Forelimb muscle (tissue), 1 donor: ENCODE results near the gene BEST4. TPM values are rescaled to one million over a fixed set of nuclear protein-coding genes. Genes with fewer than 3 reads are reported as not detected.
"Not testable (repeated sequence)": the region's sequence is repeated elsewhere in the genome, so short reads cannot be mapped to it uniquely, and the experiment has no call there.

Source experiments
- DNase-seq: peaks from one replicate; pipeline ENCODE4 v3.0.0-alpha.2; 2013; ENCODE audit warnings: low read depth
- polyA plus RNA-seq: library from polyadenylated mRNA; unstranded; fragments of 120-200 nt; gene quantifications from one replicate; pipeline ENCODE4 v1.2.1, GENCODE V29; 2013; ENCODE audit not compliant: insufficient read length

The BEST4 gene
- polyA plus RNA-seq, 1 donor, result 0.27 TPM

DNA sequence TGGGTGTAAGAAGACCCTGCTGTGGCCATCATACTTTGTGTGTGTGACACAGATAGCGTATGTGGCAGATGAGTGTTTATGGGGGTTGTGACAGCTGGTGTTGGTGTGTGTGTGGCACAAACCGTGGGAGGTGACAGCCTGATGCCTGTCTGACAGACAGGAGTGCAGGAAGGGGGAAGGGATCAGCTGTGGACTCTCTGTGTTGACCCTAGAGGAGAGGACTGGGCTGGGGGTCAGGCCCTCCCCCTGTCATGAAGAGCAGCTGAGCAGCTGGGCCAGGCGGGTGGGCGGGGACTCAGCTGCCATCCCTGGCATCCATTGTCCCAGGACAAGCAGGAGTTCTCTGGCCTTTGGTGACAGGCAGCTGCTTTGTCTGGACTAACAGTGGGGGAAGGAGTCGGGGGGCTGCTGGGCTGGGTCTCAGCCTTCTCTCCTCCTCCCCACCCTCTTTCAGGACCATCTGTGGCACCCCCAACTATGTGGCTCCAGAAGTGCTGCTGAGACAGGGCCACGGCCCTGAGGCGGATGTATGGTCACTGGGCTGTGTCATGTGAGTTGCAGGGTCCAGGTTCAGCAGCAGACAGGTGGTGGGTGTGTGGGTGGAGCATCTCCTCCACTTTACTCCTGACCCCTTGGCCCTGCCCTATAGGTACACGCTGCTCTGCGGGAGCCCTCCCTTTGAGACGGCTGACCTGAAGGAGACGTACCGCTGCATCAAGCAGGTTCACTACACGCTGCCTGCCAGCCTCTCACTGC lies 14.5 kb upstream of the BEST4 start:
- no peak for DNase-seq

DNA sequence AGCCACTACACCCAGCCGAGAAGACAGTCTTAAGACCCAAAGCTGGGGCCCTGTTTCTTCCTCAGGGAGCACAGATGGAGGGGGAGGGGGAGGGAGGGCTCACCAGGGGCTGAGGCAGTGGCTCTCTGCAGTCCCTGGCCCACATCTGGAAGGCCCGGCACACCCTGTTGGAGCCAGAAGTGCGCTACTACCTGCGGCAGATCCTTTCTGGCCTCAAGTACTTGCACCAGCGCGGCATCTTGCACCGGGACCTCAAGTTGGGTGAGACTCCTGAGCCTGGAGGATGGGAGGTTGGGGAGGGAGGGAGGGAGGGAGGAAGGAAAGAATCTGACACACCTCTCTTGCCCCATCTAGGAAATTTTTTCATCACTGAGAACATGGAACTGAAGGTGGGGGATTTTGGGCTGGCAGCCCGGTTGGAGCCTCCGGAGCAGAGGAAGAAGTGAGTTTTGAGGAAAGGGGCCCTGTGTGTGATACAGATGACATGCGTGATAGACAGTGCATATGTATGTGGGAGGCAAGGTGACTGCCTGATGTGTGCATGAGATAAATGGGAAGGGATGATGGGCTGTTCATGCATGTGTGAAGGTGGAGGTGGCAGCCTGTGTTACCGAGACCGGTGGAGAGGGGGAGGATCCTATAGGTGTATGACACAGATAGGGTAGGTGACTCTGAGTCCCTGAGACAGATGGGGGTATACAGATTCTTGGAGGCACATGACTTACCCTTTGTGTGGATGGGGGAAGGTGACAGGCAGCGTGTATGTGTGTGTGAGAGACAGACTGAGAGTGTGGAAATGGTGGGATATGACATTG lies 13.7 kb upstream of the BEST4 start:
- DNase-seq, result no peak

DNA sequence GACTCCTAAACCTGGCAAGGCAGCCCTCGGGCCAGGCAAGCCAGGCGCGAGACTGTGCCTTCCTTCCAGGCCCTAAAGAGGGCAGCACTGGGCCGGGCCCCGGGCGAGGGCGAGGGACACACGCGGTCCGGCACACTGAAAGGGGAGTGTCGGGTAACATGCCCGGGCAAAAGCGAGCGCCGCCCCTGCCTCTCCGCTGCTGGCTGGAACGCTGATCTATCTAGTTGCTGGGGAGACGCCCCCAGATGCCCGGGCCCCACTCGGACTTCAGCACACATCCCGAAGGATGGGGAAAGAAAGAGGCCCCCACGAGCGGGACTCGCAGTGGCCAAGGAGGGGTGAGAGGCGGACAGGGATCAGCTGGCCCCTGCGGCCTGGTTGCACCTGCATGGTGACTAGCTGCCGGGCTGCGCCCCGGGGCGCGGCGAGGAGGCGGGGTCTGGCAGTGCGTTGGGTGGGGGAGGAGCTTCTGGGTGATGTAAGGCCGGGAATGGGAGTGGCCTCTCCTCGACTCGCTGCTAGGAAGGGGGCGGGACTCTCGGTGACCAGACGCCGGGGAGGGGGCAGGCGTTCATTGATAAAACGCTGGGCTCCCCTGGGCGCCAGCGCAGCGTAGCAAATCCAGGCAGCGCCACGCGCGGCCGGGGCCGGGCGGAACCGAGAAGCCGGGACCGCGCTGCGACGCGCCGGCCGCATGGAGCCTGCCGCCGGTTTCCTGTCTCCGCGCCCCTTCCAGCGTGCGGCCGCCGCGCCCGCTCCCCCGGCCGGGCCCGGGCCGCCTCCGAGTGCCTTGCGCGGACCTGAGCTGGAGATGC lies 12.0 kb upstream of the BEST4 start, which contains the start of gene PLK3:
PLK3 (plus strand) TSS at position 608 of the 815 bp plus-strand sequence; CDS start at position 695, 87 bp downstream.
- peak; percentile 89 for DNase-seq

DNA sequence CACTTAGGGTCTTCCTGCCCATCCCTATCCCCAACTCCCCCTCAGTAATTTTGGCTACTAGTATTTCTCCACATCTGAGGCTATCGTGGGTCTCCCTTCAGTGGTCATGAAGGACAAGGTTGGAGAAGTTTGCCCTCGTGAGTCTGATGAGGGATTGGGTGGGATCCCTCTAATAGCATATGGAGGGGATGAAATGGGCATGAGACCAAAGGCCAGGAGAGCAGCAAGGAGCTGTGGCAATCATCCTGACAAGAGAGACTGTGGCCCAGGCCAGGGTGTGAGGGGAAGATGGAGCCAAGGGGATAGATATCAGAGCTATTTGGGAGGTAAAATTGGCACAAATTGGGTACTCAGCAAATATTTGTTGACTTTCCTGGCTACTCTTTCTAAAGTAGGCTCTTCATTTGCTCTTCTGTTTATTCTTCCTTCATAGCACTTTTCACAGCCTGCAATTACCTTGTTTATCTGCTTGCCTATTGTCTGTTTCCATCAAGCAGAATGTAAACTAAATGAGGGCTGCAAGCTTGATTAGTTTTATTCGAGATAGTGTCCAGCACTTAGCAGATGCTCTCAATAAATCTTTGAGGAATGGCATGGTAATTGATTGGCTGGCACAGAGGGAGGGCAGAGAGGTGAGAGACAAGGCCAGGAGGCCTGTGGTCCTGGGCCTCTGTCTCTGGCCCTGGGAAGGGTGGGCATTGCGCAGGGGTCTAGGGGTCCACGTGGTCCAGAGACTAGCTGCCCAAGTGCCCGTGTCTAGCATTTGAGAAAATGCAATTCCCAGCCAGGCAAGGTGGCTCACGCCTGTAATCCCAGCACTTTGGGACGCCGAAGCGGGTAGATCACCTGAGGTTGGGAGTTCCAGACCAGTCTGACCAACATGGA lies 10.8 kb upstream of the BEST4 start:
- no peak for DNase-seq

DNA sequence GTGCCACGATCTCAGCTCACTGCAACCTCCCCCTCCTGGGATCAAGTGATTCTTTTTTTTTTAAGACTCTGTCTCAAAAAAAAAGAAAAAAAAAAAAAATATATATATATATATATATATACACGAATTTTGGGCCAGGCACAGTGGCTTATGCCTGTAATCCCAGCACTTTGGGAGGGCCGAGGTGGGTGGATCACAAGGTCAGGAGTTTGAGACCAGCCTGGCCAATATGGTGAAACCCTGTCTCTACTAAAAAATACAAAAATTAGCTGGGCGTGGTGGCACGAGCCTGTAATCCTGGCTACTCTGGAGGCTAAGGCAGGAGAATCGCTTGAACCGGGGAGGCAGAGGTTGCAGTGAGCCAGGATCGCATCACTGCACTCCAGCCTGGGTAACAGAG lies 9.9 kb upstream of the BEST4 start:
- DNase-seq, result not testable (repeated sequence)

DNA sequence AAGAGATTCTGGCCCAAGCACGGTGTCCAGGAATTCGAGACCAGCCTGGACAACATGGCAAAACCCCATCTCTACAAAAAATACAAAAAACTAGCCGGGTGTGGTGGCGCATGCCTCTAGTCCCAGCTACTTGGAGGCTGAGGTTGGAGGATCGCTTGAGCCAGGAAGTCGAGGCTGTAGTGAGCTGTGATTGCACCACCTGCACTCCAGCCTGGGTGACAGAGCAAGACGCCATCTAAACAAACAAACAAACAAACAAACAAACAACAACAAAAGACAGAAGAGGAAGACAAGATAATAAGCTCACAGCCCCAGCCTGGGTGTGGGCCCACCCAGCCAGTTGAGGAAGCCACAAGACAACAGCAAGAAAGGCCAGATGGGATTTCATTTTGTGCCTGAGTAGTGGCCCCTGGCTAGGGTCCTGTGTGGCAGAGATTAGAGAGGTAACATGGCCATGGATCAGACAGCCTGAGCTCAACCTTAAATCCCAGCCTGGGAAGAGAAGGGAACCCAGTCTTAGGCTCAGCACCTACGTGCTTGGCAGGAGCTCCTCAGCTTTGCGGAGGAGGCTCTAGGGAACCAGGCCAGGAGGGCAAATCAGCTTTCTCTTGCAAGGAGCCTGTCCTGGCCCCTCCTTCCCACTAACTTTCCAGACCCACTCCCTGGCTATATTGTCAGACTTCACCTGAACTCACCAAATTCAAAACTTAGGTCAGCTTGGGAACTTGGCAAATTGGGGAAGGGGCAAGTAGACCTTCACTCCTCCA lies 4.9 kb upstream of the BEST4 start:
- DNase-seq, result no peak

DNA sequence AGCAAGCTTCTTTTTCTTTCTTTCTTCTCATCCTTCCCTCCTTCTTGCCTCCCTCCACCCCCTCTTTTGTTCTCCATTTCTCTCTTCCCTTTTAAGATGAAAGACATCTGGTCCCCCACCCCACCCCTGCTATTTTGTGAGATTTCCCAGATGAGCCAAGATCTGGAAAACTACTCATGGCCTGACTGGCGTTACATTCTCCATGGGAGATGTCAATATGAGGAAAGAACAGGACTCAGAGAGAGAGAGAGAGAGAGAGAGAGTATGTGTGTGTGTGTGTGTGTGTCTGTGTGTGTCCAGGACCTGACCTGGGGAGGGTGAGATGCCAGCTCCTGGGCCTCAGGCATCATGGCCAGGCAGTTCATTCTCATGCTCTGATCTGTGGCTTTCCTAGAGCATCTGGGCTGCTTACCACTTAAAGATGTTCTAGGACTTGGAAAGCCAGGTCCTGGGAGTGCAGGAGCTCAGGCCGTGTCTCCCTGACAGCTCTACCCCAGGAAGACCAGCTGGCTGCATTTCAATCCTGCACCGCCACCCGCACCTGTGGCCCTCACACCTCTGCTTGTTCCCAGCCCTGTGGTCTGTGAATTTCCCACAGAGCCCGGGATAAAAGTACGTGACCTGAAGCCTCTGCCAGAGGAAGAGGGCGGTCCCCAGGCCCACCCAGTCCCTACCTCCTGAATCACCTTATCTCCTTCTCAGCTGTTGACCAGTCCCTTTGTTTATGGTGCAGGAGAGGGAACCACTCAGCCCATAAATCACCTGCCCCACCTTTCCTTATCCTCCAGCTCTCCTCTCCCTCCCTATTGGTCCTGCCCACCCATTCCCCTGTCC lies 3.2 kb upstream of the BEST4 start:
- DNase-seq, result no peak

DNA sequence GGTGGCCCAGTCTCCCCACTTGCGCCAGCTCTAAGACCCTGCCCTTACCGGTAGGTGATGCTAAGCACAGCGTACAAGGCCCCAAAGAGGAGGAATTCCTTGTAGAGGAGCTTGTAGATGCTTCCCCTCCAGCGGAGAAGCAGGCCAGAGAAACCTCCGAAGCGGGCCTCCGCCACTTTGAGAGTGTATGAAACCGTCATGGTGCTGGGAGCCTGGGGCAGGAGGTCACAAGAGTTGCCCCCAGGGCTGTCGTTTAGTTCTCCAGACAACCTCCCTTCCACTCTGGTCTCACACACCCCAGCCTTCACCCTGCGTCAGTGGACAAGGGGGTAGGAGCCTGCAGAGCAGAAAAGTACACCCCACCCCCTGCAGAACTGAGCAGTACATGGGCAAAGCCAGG lies 464 bp downstream of the BEST4 start:
- no peak for DNase-seq

DNA sequence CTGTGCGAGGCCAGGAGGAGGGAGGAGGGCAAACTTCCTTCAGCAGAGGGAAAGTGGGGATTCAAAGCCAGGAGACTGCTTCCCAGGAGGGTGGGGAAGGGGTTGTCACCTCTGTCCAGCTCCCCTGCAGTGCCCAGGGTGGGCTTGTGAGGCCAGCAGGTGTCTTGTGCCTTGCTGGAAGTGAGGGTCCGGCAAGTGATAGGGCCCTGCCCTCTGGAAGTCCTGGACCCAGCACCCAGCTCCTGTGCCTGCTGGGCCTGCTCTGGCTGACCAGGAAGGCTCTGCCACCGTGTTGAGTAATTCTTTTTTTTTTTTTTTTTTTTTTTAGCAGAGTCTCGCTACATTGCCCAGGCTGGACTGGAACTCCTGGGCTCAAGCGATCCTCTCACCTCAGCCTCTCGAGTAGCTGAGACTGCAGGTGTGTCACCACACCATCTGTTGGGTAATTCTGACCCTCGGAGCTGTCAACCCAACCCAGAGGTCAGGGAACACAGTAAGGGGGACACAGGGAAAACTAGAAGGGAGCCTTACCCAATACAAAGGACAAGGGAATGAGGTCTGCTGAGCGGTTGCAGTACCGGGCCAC lies 1.0 kb downstream of the BEST4 start:
- DNase-seq, result no peak

DNA sequence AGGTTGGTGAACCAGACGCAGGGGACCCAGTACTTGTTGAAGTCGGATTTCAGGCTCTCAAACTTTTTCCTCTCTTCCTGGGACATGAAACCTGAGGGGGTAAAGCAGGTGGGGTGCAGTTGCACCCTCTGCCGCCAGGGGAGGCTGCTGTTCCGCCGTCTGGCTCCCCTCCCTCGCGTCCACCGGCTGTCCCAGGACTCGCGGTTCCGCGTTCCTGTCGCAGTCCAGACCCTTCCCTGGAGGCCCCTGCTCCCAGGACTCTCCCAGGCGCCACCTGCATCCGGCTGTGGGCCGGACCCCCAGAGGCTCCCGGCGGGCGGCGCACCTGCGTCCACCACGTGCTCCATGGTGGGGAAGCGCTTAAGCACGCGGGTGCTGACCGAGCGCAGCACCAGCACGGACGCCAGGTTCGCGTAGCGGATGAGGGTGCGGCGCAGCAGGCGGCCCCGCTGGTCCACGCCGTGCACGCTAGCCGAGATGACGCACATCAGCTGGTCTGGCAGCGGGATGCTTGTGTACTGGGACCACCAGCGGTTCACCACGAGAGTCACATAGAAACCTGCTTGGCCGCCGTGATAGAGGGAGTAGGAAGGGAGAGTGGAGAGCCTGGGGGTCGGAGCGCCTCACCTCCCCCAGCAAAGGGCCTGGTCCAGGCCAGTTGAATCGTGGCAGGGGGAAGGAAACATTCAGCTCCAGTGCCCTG lies 1.7 kb downstream of the BEST4 start:
- no peak for DNase-seq

DNA sequence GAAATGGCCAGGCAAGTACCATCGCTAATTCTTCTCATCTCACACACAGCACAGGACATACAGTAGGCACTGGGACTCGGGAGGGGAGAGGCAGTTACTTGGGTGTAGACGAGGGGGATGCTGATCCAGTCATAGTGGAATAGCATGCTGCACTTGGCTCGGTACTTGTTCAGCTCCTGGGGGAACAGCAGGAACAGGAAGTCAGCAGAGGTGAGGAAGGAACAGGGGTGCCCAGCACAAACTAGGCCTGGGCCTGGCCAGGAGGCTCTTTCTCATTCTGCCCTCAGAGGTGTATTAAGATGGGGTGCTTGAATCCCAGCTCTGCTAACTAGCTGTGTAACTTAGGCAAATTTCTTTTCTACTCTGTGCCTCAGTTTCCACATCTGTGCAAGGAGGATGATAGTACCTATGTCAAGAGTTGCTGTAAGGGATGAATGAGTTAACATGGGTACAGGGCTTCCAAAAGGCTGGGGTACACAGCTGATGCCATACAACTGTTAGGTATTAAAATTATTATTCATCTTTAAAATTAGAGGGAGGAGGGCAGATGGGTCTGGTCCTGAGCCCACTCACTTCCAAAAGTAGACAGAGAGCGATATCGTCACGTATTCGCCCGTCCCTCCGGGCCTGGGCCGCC lies 2.4 kb downstream of the BEST4 start:
- no peak for DNase-seq

DNA sequence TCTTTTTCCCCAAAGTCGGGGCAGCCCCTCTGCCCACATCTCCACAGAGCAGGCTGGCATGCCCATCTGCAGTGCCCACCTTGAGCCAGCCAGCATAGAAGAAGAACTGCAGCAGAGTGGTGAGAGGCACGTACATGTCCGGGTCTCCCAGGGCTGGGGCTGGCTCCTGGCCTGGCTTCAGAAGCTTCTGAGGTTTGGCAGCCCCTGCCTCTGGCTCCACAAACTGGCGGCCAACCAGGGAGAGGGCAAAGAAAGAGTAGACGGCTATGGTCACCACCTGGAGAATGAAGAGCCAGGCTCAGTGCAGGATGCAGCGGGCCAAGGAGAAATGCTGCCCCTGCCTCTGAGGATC lies 3.0 kb downstream of the BEST4 start:
- DNase-seq, result no peak

DNA sequence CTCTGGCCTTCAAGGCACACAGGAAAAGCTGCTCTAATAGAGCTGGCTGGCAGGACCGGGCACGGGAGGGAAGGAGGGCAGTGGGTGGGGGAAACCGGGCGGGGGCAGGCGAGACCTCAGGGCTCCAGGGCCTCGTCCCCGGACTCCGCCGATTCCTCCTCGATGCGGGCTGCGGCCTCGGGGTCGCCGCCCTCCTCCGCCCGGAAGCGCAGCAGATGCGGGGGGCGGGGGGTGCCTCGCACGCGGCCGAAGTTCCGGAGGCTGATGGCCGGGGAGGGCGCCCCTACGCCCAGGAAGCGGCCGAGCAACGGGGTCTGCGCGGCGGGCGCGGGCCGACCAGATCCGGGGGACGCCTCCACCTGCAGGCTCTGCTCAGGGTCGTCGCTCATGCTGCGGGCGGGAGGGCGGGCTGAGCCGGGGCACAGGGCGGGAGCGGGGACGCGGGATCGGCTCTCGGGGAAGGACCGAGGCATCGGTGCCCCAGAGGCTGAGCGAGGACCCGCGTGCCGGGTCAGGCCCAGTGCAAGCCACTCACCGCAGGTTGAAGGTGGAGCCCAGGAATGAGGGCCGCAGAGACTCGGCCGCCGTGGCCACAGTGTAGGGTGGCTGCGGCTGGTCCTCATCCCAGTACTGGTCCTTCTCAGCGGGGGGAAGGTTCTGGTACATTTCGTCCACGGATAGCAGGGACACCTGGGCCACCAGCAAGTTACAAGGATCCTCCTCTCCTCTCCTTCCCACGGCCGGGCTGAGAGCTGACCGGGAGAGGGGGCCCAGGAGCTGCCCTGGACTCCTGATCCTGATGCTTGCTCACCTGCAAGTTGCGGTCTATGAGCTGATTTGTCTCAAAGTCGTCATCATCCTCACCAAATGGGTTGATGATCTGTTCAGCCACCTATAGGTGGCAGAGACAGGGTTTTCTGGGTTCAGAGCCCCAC lies 3.6 kb downstream of the BEST4 start:
- DNase-seq, result no peak

DNA sequence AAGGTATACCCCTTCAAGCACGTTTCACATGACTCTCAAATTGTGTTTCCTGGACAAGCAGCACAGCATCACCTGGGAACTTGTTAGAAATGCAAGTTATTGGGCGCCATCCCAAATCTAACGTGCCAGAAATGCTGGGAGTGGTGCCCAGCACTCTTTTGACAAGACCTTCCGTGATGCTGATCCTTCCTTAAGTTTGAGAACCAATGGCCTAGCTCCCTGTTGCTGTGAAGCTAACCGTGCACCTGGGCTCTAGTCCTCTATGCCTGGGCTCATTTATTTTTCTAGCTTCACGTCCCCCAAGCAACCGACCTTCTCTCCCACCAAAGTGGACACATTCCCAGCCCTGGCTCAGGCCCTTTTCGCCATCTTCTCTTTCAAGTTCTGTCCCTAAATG lies 4.3 kb downstream of the BEST4 start:
- DNase-seq, result no peak

DNA sequence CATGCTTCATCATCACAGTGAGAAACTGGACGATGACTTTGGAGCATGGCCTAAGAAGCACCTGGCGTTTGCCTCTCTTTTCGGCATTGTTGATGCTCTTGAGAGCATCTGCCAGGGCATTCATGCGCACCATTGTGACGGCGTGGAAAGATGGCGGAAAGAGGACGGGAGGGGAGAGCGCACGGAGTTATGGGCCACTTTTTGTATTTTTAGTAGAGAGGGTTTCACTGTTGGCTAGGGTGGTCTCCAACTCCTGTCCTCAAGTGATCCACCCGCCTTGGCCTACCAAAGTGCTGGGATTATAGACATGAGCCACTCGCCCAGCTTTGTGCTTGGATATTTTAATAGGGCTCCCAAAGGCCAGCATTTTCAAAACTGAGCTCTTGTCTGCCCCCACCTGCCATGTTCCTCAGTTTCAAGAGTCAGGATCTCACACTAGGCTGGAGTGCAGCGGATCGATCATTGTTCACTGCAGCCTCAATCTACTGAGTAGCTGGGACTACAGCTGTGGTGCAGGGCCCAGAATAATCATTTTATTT lies 7.3 kb downstream of the BEST4 start:
- no peak for DNase-seq

DNA sequence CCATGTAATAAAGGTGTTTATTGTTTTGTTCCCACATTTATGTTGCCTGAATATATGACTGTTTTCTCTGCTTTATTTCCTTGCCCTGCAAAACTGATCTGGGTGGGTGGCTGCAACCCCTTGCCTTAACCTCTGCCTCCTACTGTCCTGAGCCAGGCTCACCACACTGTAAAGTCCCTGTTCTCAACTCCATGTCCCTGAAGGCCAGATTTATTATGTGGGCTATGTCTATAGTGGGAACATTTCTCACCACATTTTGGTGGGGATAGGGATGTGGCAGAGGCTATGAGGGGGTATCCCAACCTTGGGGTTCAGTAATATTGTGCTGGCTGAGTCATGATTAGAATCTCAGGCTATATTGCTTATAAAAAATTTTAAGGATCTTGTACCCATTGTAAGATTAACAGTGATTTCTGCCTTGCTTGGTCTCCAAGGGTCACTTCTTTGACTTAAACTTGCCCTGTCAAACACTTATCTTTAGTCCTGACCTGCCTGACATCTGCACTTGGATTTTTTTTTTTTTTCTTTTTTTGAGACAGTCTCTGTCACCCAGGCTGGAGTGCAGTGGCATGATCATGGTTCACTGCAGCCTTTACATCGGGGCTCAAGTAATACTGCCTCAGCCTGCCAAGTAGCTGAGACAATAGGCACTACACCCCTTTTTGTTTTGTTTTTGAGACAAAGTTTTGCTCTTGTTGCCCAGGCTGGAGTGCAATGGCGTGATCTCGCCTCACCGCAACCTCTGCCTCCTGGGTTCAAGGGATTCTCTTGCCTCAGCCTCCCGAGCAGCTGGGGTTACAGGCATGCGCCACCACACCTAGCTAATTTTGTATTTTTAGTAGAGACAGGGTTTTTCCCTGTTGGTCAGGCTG lies 9.0 kb downstream of the BEST4 start:
- DNase-seq, result no peak
